Stimulated activated effector memory CD8-positive, alpha-beta T cell treated with anti-CD3 and anti-CD28 coated beads, Interleukin-12 subunit alpha, Interleukin-12 subunit beta, amount 100 ng/mL, for 72 hours (primary cell): ENCODE measurements around the gene ATP6V0E2.

Source experiments
- ATAC-seq: fragments of 150-1000 bp; cut with Tn5 transposase; 2 replicates; pipeline ENCODE4 v1.10.0; 2021
- DNase-seq, 2 donors: peaks; one replicate each; pipeline ENCODE4 v3.0.0; 2021 to 2022; ENCODE audit warnings: low spot score in 2 of 2
- H3K27ac Mint-ChIP-seq: one replicate; pipeline ENCODE4 v1.8.0; 2022; ENCODE audit warnings: mild to moderate bottlenecking, mixed read lengths
- H3K36me3 Mint-ChIP-seq: one replicate; pipeline ENCODE4 v1.8.0; 2022; ENCODE audit warnings: mild to moderate bottlenecking, mixed read lengths
- H3K4me1 Mint-ChIP-seq: one replicate; pipeline ENCODE4 v1.8.0; 2022; ENCODE audit warnings: mixed read lengths
- H3K4me3 Mint-ChIP-seq: one replicate; pipeline ENCODE4 v1.8.0; 2022; ENCODE audit warnings: mild to moderate bottlenecking, mixed read lengths
- H3K9me3 Mint-ChIP-seq: one replicate; pipeline ENCODE4 v1.8.0; 2022; ENCODE audit warnings: mixed read lengths

ATP6V0E2 gene

GRCh38 chr7:149833495-149834130 is 40.2 kb upstream of the ATP6V0E2 start:
- no peak for DNase-seq
- Mint-ChIP-seq H3K36me3 (no peaks in the 10 kb centered on the region), H3K9me3 (no peaks in the 10 kb centered on the region), H3K4me3 (no peak overlapping the region), H3K27ac (no peak overlapping the region), H3K4me1 (peaks cover 7% of the 10 kb centered on the region)
- no peak for ATAC-seq

- ATAC-seq (no peak), DNase-seq (no peak)
- H3K4me3 Mint-ChIP-seq = no peak overlapping the region
- H3K4me1 Mint-ChIP-seq = peaks cover 16% of the 10 kb centered on the region
- no peaks in the 10 kb centered on the region for H3K9me3 Mint-ChIP-seq
- H3K36me3 Mint-ChIP-seq = no peaks in the 10 kb centered on the region
- H3K27ac Mint-ChIP-seq = no peak overlapping the region
Measured at GRCh38 chr7:149834601-149835000, 39.2 kb upstream of the ATP6V0E2 start.

DNA sequence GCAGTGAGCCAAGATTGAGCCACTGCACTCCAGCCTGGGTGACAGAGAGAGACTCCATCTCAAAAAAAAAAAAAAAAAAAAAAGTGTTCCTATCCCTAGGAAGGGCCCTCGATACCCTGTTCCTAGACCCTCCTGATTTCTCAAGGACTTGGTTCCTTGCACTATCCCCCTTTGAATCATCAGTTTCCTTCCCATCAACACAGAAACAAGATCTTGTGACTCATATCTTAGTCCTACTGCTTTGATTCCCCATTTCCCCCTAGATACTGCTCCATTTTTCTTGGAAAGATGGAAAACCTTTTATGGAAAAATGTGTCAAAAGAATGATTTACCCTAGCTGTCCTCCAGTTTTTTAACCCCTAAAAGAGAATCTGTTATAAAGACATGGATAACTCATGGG is 37.3 kb upstream of the ATP6V0E2 start:
- Mint-ChIP-seq H3K4me3 (no peak overlapping the region), H3K4me1 (peaks cover 27% of the 10 kb centered on the region), H3K9me3 (no peaks in the 10 kb centered on the region), H3K27ac (no peak overlapping the region), H3K36me3 (no peaks in the 10 kb centered on the region)
- ATAC-seq = no peak
- DNase-seq = no peak

DNA sequence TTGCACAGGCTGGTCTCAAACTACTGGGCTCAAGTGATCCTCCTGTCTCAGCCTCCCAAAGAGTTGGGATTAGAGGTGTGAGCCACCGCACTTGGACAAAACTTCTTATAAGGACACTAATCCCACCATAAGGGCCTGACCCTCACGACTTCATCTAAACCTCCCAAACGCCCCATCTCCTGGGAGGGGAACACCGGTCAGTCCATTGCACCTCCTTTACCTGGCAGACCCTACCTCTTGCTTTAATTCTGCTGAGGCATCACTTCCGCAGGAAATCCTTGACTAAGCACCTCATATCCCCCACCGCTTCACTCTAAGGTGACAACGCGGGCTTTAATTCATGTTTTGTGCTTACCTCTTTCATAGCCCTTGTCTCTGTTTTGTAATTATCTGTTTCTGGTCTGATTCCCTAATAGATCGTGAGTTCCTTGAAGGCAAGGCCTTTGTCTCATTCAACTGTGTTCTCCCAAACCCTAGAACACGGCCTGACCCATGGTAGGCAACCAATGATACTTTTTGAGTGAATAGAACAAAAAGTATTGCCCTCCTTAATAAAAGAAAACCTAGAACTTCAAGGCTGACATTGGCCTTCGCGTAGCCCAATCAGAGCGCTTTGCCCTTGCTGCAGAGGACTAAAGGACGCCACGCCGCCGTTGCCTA is 36.1 kb upstream of the ATP6V0E2 start:
- no peak for ATAC-seq
- H3K4me1 Mint-ChIP-seq = peaks cover 34% of the 10 kb centered on the region
- no peaks in the 10 kb centered on the region for H3K9me3 Mint-ChIP-seq
- H3K36me3 Mint-ChIP-seq = no peaks in the 10 kb centered on the region
- H3K4me3 Mint-ChIP-seq = peak overlapping the region; percentile 75
- H3K27ac Mint-ChIP-seq = peak overlapping the region; percentile 72
- no peak for DNase-seq

- peak; percentile 82 to 95 for DNase-seq
- H3K4me3 Mint-ChIP-seq = peak within 1 kb of the TSS; percentile 75
- peak; percentile 98 for ATAC-seq
- no peaks in the 10 kb centered on the region for H3K36me3 Mint-ChIP-seq
- no peaks in the 10 kb centered on the region for H3K9me3 Mint-ChIP-seq
- peak within 1 kb of the TSS; percentile 72 for H3K27ac Mint-ChIP-seq
- H3K4me1 Mint-ChIP-seq = peaks cover 34% of the 10 kb centered on the region
Measured at GRCh38 chr7:149838224-149838991, 35.4 kb upstream of the ATP6V0E2 start, which contains the start of gene ZNF862. ZNF862 (plus strand) TSS chr7:149838375; CDS start chr7:149838612, 237 bp downstream.

- ATAC-seq (no peak), DNase-seq (no peak)
- H3K9me3 Mint-ChIP-seq = no peaks in the 10 kb centered on the region
- peaks cover 36% of the 10 kb centered on the region for H3K4me1 Mint-ChIP-seq
- peak overlapping the region; percentile 72 for H3K27ac Mint-ChIP-seq
- H3K36me3 Mint-ChIP-seq = no peaks in the 10 kb centered on the region
- peak overlapping the region; percentile 75 for H3K4me3 Mint-ChIP-seq
Measured at GRCh38 chr7:149838992-149839408, 34.8 kb upstream of the ATP6V0E2 start.

DNA sequence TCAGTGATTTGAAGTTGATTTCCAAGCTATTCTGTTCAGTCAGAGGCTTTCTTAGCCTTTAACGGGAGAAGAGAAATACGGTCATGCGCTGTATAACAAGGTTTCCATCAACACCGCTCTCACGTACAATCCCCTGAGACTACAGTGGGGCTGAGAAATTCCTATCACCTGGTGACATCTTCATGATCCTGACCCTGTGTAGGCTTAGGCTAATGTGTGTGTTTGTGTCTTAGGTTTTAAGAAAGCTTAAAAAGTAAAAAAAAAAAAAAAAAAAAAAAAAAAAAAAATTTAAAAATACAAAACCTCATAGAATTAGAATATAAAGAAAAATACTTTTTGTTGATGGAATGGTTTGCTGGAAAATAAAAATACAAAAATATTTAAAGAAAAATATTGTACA is 33.8 kb upstream of the ATP6V0E2 start:
- Mint-ChIP-seq H3K4me1 (peaks cover 40% of the 10 kb centered on the region), H3K36me3 (peaks cover under 1% of the 10 kb centered on the region), H3K27ac (no peak overlapping the region)

GRCh38 chr7:149843566-149843965 is 30.2 kb upstream of the ATP6V0E2 start:
- H3K9me3 Mint-ChIP-seq = no peaks in the 10 kb centered on the region
- peaks cover 10% of the 10 kb centered on the region for H3K36me3 Mint-ChIP-seq
- ATAC-seq (no peak), DNase-seq (no peak)
- H3K4me1 Mint-ChIP-seq = peaks cover 37% of the 10 kb centered on the region
- H3K27ac Mint-ChIP-seq = no peak overlapping the region
- H3K4me3 Mint-ChIP-seq = no peak overlapping the region

More for the DNA sequence above, 33.8 kb upstream of the ATP6V0E2 start:
- Mint-ChIP-seq H3K4me3 (peak overlapping the region; percentile 75), H3K9me3 (no peaks in the 10 kb centered on the region)
- ATAC-seq (no peak), DNase-seq (no peak)

GRCh38 chr7:149844445-149844844 is 29.3 kb upstream of the ATP6V0E2 start:
- Mint-ChIP-seq H3K27ac (peak overlapping the region; percentile 20), H3K36me3 (peaks cover 10% of the 10 kb centered on the region), H3K4me1 (peaks cover 29% of the 10 kb centered on the region), H3K4me3 (no peak overlapping the region), H3K9me3 (no peaks in the 10 kb centered on the region)
- ATAC-seq (no peak), DNase-seq (no peak)

DNA sequence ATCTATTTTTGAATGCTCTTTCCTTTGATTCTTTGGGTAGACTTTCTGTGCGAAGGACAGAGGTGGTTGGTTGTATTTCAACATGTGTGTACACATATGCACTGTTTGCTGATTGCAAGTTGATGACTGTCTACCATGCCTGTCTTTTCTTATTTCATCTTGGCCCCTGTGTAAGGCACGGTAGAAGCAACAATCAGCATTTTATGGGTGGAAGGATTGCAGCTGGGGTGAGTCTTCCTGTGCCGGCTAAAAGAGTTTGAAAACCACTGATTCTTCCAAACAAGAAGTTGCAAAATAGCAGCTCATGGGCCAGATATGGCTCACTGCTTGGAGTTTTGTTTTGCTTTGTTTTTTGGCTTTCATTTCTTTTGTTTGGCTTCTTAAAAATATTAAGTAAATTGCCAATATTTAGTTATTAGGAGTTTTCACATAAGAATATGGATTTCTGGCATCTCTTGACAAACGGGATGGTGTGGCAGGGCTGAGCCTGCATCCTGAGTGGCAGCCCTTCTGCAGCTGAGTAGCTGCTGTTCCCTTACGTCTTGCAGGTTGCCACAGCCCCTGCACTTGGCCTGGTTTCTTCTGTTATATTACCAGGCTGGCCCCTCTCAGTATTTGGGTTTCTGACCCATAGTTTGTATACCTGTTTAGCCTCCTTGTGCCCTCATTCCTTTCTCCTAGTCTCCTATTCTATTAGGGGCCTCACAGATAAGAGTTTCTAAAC is 28.4 kb upstream of the ATP6V0E2 start:
- ATAC-seq = no peak
- Mint-ChIP-seq H3K27ac (no peak overlapping the region), H3K4me1 (peaks cover 23% of the 10 kb centered on the region), H3K4me3 (no peak overlapping the region), H3K36me3 (peaks cover 10% of the 10 kb centered on the region), H3K9me3 (no peaks in the 10 kb centered on the region)
- no peak for DNase-seq

DNA sequence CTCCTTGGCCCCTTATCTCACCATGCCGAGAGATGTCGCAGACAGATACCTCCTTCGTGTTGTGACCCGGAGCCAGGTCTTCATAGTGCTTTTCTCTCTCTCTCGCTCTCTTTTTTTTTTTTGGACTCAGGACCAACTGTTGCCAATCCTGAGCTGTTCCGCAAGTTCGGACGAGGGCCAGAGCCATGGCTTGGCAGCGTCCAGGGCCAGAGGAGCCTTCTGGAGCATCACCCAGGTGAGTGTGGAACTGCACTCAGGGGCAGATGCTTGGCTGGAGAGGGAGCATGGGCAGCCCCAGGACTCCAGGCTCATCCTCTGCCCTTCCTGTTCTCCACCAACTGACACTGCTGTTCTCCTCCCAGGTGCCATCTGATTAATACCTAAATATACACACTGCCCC is 27.7 kb upstream of the ATP6V0E2 start:
- no peak overlapping the region for H3K4me3 Mint-ChIP-seq
- H3K27ac Mint-ChIP-seq = no peak overlapping the region
- ATAC-seq (no peak), DNase-seq (no peak)
- H3K9me3 Mint-ChIP-seq = no peaks in the 10 kb centered on the region
- H3K36me3 Mint-ChIP-seq = peaks cover 10% of the 10 kb centered on the region
- peaks cover 19% of the 10 kb centered on the region for H3K4me1 Mint-ChIP-seq

DNA sequence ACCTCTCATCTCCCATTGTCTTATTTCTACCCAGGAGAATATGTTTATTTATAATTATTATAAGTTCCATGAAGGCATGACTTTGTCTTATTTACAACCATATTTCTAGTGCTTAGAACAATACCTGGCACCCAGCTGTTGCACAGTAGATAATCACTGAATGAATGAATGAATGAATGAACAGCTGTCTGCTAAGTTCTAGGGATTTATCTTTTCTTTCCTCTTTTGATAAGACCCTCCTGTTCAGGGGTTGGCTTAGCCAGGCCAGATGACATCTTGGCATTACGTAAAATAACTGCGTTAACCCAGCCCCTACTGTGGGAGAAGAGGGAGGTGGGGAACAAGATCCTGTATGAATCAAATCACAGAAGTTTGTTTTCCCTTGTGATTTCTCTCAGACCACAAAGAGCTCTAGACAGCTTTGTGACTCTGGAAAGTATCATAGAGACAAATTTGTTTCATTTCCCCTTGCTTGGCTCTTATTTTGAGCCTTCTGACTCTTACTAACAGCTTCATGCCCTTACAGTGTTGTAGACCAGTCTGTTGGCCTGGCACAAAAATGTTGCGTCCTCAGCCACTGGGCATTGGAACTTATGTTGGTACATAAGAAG is 27.2 kb upstream of the ATP6V0E2 start:
- peaks cover 15% of the 10 kb centered on the region for H3K4me1 Mint-ChIP-seq
- DNase-seq = no peak

DNA sequence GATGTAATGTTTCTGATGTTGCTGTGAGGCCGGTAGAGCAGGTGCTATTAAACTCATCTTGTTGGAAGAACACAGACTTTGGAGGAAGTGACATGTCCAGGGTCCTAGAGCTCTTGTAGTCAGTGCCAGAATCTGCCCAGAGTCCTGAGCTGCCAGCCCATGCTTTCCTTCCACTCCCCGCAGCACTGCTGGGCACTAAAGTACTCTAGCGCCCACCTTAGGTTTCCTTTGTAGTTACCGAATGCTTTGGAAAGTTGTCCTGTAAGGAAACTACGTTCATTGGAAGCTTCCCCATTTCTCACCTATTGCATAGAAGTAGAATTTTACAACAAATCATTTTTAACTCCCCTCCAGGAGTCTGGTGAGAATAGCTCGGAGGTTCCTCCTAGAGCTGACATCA is 24.6 kb upstream of the ATP6V0E2 start:
- H3K4me3 Mint-ChIP-seq = no peak overlapping the region
- H3K9me3 Mint-ChIP-seq = no peaks in the 10 kb centered on the region
- H3K36me3 Mint-ChIP-seq = peaks cover 10% of the 10 kb centered on the region
- ATAC-seq (no peak), DNase-seq (no peak)
- H3K27ac Mint-ChIP-seq = no peak overlapping the region
- H3K4me1 Mint-ChIP-seq = peaks cover 11% of the 10 kb centered on the region

More for the DNA sequence above, 27.2 kb upstream of the ATP6V0E2 start:
- H3K27ac Mint-ChIP-seq = no peak overlapping the region
- H3K4me3 Mint-ChIP-seq = no peak overlapping the region
- H3K36me3 Mint-ChIP-seq = peaks cover 10% of the 10 kb centered on the region
- H3K9me3 Mint-ChIP-seq = no peaks in the 10 kb centered on the region
- no peak for ATAC-seq

DNA sequence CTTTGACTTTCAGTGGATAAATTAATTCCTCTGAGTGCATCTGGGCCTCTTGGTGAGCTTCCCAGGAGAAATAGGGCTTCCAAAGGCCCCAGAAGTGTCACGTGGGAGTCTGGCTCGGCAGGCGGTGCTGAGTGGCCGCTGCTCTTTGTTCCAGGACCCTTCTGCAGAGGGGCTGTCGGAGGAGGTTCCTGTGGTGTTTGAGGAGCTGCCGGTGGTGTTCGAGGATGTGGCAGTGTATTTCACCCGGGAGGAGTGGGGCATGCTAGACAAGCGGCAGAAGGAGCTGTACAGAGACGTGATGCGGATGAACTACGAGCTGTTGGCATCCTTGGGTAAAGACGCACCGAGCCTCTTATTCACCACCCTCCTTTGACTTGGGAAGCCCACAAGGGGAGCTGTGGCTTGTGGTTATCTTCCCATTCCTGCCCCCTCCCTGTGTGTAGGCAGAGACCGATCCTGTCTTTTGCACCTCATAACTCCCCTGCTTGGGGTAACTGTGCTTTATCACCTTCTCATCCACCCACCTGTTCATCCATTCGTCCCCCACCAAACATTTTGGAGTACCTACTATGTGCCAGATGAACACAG is 23.7 kb upstream of the ATP6V0E2 start:
- Mint-ChIP-seq H3K9me3 (no peaks in the 10 kb centered on the region), H3K4me1 (peaks cover 12% of the 10 kb centered on the region), H3K4me3 (no peak overlapping the region), H3K36me3 (peaks cover 8% of the 10 kb centered on the region), H3K27ac (no peak overlapping the region)
- ATAC-seq (no peak), DNase-seq (no peak)
